ENCODE measurements around the gene TENT4A.
A peak's percentile ranks its signal among the peaks of the same experiment; 100 is the strongest.

Gene TENT4A

DNA sequence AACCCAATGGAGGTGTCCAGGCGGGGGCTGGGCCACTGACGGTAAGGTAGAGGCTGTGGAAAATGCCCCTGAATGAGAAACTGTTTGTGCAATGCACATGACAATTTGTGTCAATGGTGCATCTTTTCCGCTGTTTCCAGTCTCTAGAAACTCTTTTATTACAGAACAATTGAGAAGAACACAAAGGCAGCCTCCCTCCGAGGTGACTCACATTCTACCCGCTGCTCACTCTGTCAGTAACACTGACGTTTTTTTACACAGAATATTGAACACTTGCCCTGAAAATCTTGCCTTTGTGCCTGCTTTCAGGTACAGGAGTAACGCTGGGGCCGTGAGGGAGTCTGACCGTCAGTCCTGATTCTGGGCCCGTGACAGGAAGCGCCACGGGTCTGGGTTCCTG, 11.7 kb upstream of the TENT4A start:
- peaks cover 14 to 21% of the 10 kb centered on the region in 2 experiments for H3K4me1 ChIP-seq (ENCODE audit: control insufficient read depth in 1 of 2, insufficient read depth in 2 of 2, low read length in 2 of 2)
- no peak overlapping the region for H3K4ac ChIP-seq (ENCODE audit: low read depth, low read length)
- H3K18ac ChIP-seq (ENCODE audit: low read length) = no peak overlapping the region
- WGBS (ENCODE audit: extremely low coverage, insufficient coverage, insufficient read length) = no CpG with 5 or more reads among the region's 12 CpGs
- no peak overlapping the region for H3K4me3 ChIP-seq (ENCODE audit: low read depth, low read length)
- H3K9ac ChIP-seq (ENCODE audit: low read length) = no peak overlapping the region
- no peak overlapping the region for H2BK12ac ChIP-seq (ENCODE audit: low read length)
- no peak overlapping the region for H2BK120ac ChIP-seq (ENCODE audit: insufficient read depth, low read length, poor library complexity)
- no peak overlapping the region for H4K12ac ChIP-seq (ENCODE audit: low read depth, low read length)
- no peak overlapping the region for H2BK5ac ChIP-seq (ENCODE audit: low read depth, low read length, poor library complexity)
- no peak overlapping the region for H2AFZ ChIP-seq (ENCODE audit: insufficient read depth, low read length, poor library complexity)
- H3K27me3 ChIP-seq (ENCODE audit: insufficient read depth, low read length) = no peaks in the 10 kb centered on the region
- H3K79me2 ChIP-seq (ENCODE audit: control insufficient read depth, insufficient read depth, low read length, poor library complexity) = no peaks in the 10 kb centered on the region
- no peak overlapping the region for H2AK5ac ChIP-seq (ENCODE audit: low read length)
- H3K79me1 ChIP-seq (ENCODE audit: low read length) = peaks cover 7% of the 10 kb centered on the region
- H4K91ac ChIP-seq (ENCODE audit: low read depth, low read length) = no peak overlapping the region
- no peak overlapping the region for H3K23ac ChIP-seq (ENCODE audit: low read length)
- no peak for DNase-seq
- no peaks in the 10 kb centered on the region for H3K9me3 ChIP-seq (ENCODE audit: insufficient read depth, low read depth, low read length)
- no peak overlapping the region for H3K14ac ChIP-seq (ENCODE audit: low read length)
- H3K27ac ChIP-seq (ENCODE audit: low read depth, low read length) = no peak overlapping the region
- H3K36me3 ChIP-seq (ENCODE audit: control insufficient read depth in 1 of 2, insufficient read depth in 2 of 2, low read length in 2 of 2) = no peaks in the 10 kb centered on the region
- no peak overlapping the region for H4K8ac ChIP-seq (ENCODE audit: low read depth, low read length)
- H3K4me2 ChIP-seq (ENCODE audit: low read length) = no peak overlapping the region

- no CpG with 5 or more reads among the region's 6 CpGs for WGBS (ENCODE audit: extremely low coverage, insufficient coverage, insufficient read length)
- H3K4me2 ChIP-seq (ENCODE audit: low read length) = no peak overlapping the region
- H3K27ac ChIP-seq (ENCODE audit: low read depth, low read length) = no peak overlapping the region
Observed at GRCh38 chr5:6702633-6703032, 10.6 kb upstream of the TENT4A start.

DNA sequence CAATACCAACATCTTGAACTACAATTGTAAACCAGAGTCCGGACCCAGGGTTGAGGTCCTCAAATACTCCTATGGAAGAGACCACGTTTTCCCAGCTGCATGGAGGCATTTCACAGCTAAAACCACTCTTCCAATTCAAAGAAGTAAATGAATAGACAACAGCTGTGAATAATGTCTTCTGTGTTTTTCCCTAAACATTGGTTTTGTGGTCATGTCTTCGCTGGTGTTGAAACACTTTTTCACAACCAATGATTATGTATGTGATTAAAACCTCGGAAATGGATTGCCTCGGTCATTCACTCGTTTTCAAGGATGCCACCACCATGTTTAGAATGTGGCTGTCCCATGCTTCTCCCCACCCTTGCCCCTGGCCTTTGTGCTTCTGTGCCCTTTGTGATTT, 9.4 kb upstream of the TENT4A start:
- Histone ChIP-seq H3K4me1 (ENCODE audit: control insufficient read depth in 1 of 2, insufficient read depth in 2 of 2, low read length in 2 of 2) (peaks cover 17 to 26% of the 10 kb centered on the region in 2 experiments), H3K79me1 (ENCODE audit: low read length) (peaks cover 7% of the 10 kb centered on the region), H3K18ac (ENCODE audit: low read length) (no peak overlapping the region), H2AFZ (ENCODE audit: insufficient read depth, low read length, poor library complexity) (no peak overlapping the region), H3K14ac (ENCODE audit: low read length) (no peak overlapping the region), H2BK120ac (ENCODE audit: insufficient read depth, low read length, poor library complexity) (no peak overlapping the region), H3K27me3 (ENCODE audit: insufficient read depth, low read length) (no peaks in the 10 kb centered on the region), H3K9ac (ENCODE audit: low read length) (no peak overlapping the region), H2BK5ac (ENCODE audit: low read depth, low read length, poor library complexity) (no peak overlapping the region), H3K4ac (ENCODE audit: low read depth, low read length) (no peak overlapping the region), H2AK5ac (ENCODE audit: low read length) (peak overlapping the region; percentile 63), H3K79me2 (ENCODE audit: control insufficient read depth, insufficient read depth, low read length, poor library complexity) (no peaks in the 10 kb centered on the region), H3K27ac (ENCODE audit: low read depth, low read length) (peak overlapping the region; percentile 91), H4K91ac (ENCODE audit: low read depth, low read length) (no peak overlapping the region), H2BK12ac (ENCODE audit: low read length) (peak overlapping the region; percentile 68), H3K36me3 (ENCODE audit: control insufficient read depth in 1 of 2, insufficient read depth in 2 of 2, low read length in 2 of 2) (no peaks in the 10 kb centered on the region), H3K4me2 (ENCODE audit: low read length) (no peak overlapping the region), H4K8ac (ENCODE audit: low read depth, low read length) (no peak overlapping the region), H3K4me3 (ENCODE audit: low read depth, low read length) (no peak overlapping the region), H4K12ac (ENCODE audit: low read depth, low read length) (no peak overlapping the region), H3K23ac (ENCODE audit: low read length) (no peak overlapping the region), H3K9me3 (ENCODE audit: insufficient read depth, low read depth, low read length) (no peaks in the 10 kb centered on the region)
- no peak for DNase-seq
- no CpG with 5 or more reads among the region's 6 CpGs for WGBS (ENCODE audit: extremely low coverage, insufficient coverage, insufficient read length)

More at GRCh38 chr5:6702633-6703032, 10.6 kb upstream of the TENT4A start:
- Histone ChIP-seq H3K79me1 (ENCODE audit: low read length) (peaks cover 7% of the 10 kb centered on the region), H4K12ac (ENCODE audit: low read depth, low read length) (no peak overlapping the region), H2BK5ac (ENCODE audit: low read depth, low read length, poor library complexity) (no peak overlapping the region), H3K9ac (ENCODE audit: low read length) (no peak overlapping the region), H2AFZ (ENCODE audit: insufficient read depth, low read length, poor library complexity) (no peak overlapping the region), H3K4ac (ENCODE audit: low read depth, low read length) (no peak overlapping the region), H3K27me3 (ENCODE audit: insufficient read depth, low read length) (no peaks in the 10 kb centered on the region), H3K79me2 (ENCODE audit: control insufficient read depth, insufficient read depth, low read length, poor library complexity) (no peaks in the 10 kb centered on the region), H3K4me3 (ENCODE audit: low read depth, low read length) (no peak overlapping the region), H3K14ac (ENCODE audit: low read length) (no peak overlapping the region), H2BK12ac (ENCODE audit: low read length) (no peak overlapping the region), H3K36me3 (ENCODE audit: control insufficient read depth in 1 of 2, insufficient read depth in 2 of 2, low read length in 2 of 2) (no peaks in the 10 kb centered on the region), H2AK5ac (ENCODE audit: low read length) (no peak overlapping the region), H3K4me1 (ENCODE audit: control insufficient read depth in 1 of 2, insufficient read depth in 2 of 2, low read length in 2 of 2) (peaks cover 17 to 24% of the 10 kb centered on the region in 2 experiments), H3K18ac (ENCODE audit: low read length) (no peak overlapping the region), H3K9me3 (ENCODE audit: insufficient read depth, low read depth, low read length) (no peaks in the 10 kb centered on the region), H4K91ac (ENCODE audit: low read depth, low read length) (no peak overlapping the region), H4K8ac (ENCODE audit: low read depth, low read length) (no peak overlapping the region), H2BK120ac (ENCODE audit: insufficient read depth, low read length, poor library complexity) (no peak overlapping the region), H3K23ac (ENCODE audit: low read length) (no peak overlapping the region)
- DNase-seq = no peak

- Histone ChIP-seq H3K23ac (ENCODE audit: low read length) (no peak overlapping the region), H2AK5ac (ENCODE audit: low read length) (no peak overlapping the region), H4K12ac (ENCODE audit: low read depth, low read length) (no peak overlapping the region), H3K9ac (ENCODE audit: low read length) (no peak overlapping the region), H2BK120ac (ENCODE audit: insufficient read depth, low read length, poor library complexity) (no peak overlapping the region), H3K27me3 (ENCODE audit: insufficient read depth, low read length) (no peaks in the 10 kb centered on the region), H3K4me2 (ENCODE audit: low read length) (peak overlapping the region; percentile 28), H2AFZ (ENCODE audit: insufficient read depth, low read length, poor library complexity) (no peak overlapping the region), H3K18ac (ENCODE audit: low read length) (no peak overlapping the region), H3K36me3 (ENCODE audit: control insufficient read depth in 1 of 2, insufficient read depth in 2 of 2, low read length in 2 of 2) (no peaks in the 10 kb centered on the region), H3K79me1 (ENCODE audit: low read length) (peaks cover 7% of the 10 kb centered on the region), H2BK5ac (ENCODE audit: low read depth, low read length, poor library complexity) (peak overlapping the region; percentile 90), H4K8ac (ENCODE audit: low read depth, low read length) (no peak overlapping the region), H4K91ac (ENCODE audit: low read depth, low read length) (peak overlapping the region; percentile 84), H3K4me1 (ENCODE audit: control insufficient read depth in 1 of 2, insufficient read depth in 2 of 2, low read length in 2 of 2) (peaks cover 17 to 26% of the 10 kb centered on the region in 2 experiments), H2BK12ac (ENCODE audit: low read length) (no peak overlapping the region), H3K14ac (ENCODE audit: low read length) (no peak overlapping the region), H3K79me2 (ENCODE audit: control insufficient read depth, insufficient read depth, low read length, poor library complexity) (no peaks in the 10 kb centered on the region), H3K4me3 (ENCODE audit: low read depth, low read length) (no peak overlapping the region), H3K9me3 (ENCODE audit: insufficient read depth, low read depth, low read length) (no peaks in the 10 kb centered on the region), H3K4ac (ENCODE audit: low read depth, low read length) (no peak overlapping the region), H3K27ac (ENCODE audit: low read depth, low read length) (peak overlapping the region; percentile 91)
- no peak for DNase-seq
- WGBS (ENCODE audit: extremely low coverage, insufficient coverage, insufficient read length) = no CpG with 5 or more reads among the region's 11 CpGs
Observed at GRCh38 chr5:6704361-6704851, 8.8 kb upstream of the TENT4A start.
